ENCODE data around the gene LMO1. TPM values are rescaled to one million over a fixed set of nuclear protein-coding genes. Genes with fewer than 3 reads are reported as not detected.

The LMO1 gene
- total RNA-seq, 2 experiments from 2014 or later: not detected

DNA sequence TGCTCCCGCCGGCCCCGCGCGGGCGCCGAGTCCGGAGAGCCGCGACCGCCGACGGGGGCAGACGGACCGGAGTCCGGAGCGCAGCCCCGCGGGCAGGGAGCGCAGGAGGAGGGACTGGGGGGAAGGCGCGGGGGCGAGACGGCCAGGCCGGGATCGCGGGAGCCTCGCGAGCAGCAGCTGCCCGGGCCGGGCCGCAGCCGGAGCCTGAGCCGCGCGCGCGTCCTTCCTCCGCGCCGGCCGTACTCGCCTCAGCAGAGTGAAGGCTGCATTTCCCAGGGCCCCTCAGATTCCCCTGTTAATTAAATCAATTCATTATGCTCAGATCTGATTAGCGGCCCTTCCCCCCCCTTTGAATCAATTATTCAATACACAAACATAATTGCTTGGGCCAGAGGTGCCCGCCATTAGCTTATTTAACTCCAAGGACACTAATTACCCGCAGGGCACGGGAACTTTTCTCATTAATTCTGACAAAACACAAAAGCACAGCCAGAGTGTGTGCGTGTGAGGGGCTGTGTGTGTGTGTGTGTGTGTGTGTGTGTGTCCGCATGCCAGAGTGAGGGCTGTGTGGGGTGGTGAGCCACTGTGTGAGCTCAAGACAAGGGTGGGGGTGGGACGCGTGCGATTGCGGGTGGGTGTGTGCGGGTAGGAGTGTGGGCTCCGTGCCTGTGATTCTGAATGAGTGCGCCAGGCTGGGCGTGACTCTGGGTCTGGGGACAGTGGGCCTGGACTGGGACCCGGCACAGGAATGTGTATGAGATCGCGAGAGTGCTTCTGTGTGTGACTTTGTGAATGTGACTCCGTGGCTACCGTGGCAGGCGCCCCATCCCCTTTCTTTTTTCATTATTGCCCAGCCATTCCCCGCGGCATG lies 5.1 kb upstream of the LMO1 start:
- POLR2A ChIA-PET: no interaction called here
- no peak for DNase-seq
- H3K27me3 Mint-ChIP-seq: peaks cover 52% of the 10 kb centered on the region
- H3K27ac Mint-ChIP-seq: no peak overlapping the region
- H3K4me1 Mint-ChIP-seq (ENCODE audit: low read depth): peaks cover 4% of the 10 kb centered on the region
- no peaks in the 10 kb centered on the region for H3K9me3 Mint-ChIP-seq
- peak overlapping the region; percentile 35 for H3K4me3 Mint-ChIP-seq
- intact Hi-C loops (cut with micrococcal nuclease): no loop called here
- no peaks in the 10 kb centered on the region for H3K36me3 Mint-ChIP-seq
- CTCF ChIA-PET: no interaction called here

DNA sequence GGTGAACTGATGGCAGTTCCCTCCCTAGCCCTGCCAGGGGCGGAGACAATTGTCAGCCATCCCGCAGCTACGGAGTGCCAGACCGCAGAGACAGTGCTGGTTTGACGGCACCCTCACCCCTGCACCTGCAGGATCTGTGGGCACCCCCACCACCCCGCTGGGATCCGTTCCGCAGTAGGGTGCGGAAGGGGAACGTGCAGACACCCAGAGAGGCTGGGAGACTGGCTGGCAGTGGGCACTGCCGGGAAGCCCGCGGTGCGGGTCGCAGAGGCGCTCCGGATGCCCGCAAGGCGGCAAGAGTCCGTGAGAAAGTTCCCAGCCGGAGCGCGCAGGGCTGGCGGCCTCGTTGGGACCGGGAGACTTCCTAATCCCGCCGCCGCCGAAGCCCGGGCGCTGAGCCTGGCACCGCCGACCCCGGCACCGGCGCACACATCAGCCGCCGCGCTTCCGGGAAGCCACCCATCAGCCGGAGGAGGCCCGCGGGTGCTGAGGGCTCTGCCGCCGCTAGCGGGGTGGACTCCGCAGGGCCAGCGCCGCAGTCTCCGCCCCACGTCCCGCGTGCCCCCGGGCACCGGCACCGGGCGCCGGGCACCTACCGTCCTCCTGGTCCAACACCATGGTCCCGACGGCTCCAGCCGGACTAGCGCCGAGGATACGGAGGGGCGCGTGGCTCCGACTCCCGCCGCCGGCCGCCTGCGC lies 4.3 kb upstream of the LMO1 start:
- H3K27me3 Mint-ChIP-seq: peaks cover 57% of the 10 kb centered on the region
- POLR2A ChIA-PET: no interaction called here
- H3K36me3 Mint-ChIP-seq: no peaks in the 10 kb centered on the region
- H3K27ac Mint-ChIP-seq: no peak overlapping the region
- DNase-seq: peak; percentile 25
- H3K4me1 Mint-ChIP-seq (ENCODE audit: low read depth): peaks cover 9% of the 10 kb centered on the region
- peak overlapping the region; percentile 22 for H3K4me3 Mint-ChIP-seq
- intact Hi-C loops (cut with micrococcal nuclease): no loop called here
- CTCF ChIA-PET: no interaction called here
- no peaks in the 10 kb centered on the region for H3K9me3 Mint-ChIP-seq

DNA sequence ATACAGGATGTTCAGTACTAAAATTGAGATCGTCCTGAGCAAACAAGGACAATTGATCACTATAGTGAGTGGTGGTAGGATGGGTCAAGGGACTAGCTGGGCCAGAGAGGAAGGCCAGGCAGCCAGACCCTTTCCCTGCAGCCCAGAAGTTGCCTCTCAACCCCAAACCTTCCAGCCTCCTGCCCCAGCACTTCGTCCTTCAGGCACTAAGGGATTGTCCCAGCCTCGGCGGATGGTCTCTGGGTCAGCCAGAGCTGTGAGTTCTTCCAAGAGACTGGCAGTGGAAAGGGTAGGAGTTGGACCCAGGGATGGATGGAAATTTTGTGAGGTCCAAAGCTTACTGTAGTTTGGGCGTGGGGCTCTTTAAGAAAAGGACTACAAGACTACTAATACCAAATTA lies 3.6 kb upstream of the LMO1 start:
- H3K4me1 Mint-ChIP-seq (ENCODE audit: low read depth): peaks cover 11% of the 10 kb centered on the region
- H3K27ac Mint-ChIP-seq: no peak overlapping the region
- H3K27me3 Mint-ChIP-seq: peaks cover 61% of the 10 kb centered on the region
- ChIA-PET CTCF (no interaction called here), POLR2A (no interaction called here)
- H3K9me3 Mint-ChIP-seq: no peaks in the 10 kb centered on the region
- no peak for DNase-seq
- H3K4me3 Mint-ChIP-seq: no peak overlapping the region
- intact Hi-C loops (cut with micrococcal nuclease): no loop called here
- H3K36me3 Mint-ChIP-seq: no peaks in the 10 kb centered on the region

DNA sequence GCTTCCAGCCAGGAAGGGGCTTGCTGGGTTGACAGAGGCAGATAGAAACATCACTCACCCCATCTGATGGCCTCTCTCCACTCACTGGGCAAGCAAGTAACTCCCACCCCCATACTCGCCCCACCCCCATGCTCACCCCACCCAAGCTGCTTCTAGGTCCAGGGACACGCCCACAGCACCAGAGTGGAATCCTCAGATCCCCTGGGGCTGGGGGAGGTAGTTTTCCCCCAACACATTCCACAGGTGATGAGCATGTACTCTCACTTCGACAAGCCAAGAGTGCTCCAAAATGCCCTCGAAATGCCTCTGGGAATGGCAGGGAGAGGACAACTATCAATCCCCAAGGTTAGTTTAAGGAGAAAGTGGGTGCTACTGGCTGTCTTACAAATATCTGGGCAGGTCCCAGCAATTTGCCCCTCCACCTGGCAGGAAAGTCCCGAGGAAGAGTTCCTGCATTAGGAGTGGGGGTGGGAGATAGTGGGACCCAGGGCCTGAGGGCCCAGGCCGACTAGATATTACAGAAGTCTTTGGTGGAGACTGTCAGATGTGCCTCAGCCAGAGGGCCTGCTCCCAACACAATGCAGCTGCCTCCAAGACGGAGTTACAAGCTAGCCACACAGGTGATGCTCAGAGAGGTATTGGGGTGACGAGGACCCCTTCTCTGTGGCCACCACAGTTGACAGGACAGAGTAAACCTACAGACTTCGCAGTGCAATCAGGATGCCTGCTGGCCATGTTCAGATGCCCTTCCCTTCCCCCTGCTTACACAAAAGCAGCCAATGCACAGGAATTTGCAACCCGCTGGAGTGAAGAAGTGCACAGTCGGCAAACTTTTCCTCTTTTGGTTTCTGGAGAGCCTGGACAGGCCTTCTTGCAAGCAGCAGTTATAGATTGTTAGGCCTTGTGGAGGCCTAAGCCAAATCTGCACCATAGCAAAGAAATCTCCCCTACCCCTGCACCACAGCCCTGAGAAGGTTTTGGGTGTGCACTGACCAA lies 2.9 kb upstream of the LMO1 start:
- Mint-ChIP-seq H3K9me3 (no peaks in the 10 kb centered on the region), H3K27ac (no peak overlapping the region), H3K36me3 (no peaks in the 10 kb centered on the region), H3K27me3 (peaks cover 66% of the 10 kb centered on the region), H3K4me1 (ENCODE audit: low read depth) (peaks cover 11% of the 10 kb centered on the region), H3K4me3 (no peak overlapping the region)
- POLR2A ChIA-PET: no interaction called here
- DNase-seq: no peak
- intact Hi-C loops (cut with micrococcal nuclease): no loop called here
- CTCF ChIA-PET: interaction anchor here (1.5 kb wide), 1 partner anchor 11 kb away, joined by 3 read pairs; no protein-coding TSS in a partner anchor

DNA sequence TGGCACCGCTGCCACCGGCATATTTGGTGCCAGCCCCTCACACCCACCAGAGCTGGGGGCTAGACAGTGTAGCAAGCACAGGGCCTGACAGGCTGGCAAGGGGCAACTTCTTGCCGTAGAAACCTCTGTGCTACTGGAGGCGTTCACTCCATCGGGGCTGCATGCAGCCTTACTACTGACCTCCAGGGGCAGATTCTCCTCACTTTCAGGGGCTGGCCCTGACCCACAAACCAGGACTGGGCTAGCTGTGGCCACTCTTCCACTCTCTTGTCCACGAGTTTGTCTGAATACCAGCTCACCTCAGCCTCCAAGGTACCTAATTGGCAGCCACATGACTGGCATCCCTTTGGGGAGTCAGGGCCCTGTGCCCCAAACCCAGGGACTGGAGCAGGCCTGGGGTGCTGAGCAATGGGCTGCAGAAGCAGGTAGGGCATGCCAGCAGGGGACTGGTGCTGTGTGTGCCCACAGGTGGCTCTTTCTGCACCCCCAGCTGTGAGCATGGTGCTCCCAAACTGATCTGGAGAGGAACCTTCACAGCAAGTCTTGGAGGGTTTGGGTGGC lies 2.1 kb upstream of the LMO1 start:
- DNase-seq: no peak
- peaks cover 68% of the 10 kb centered on the region for H3K27me3 Mint-ChIP-seq
- peaks cover 11% of the 10 kb centered on the region for H3K4me1 Mint-ChIP-seq (ENCODE audit: low read depth)
- H3K9me3 Mint-ChIP-seq: no peaks in the 10 kb centered on the region
- no peak overlapping the region for H3K4me3 Mint-ChIP-seq
- no peak overlapping the region for H3K27ac Mint-ChIP-seq
- H3K36me3 Mint-ChIP-seq: no peaks in the 10 kb centered on the region
- ChIA-PET POLR2A (no interaction called here), CTCF (interaction anchor here (0.6 to 3.9 kb wide), 4 partner anchors 12 to 296 kb away, joined by 3 to 47 read pairs (median 4); partner anchors contain the start of gene EIF3F)
- intact Hi-C loops (cut with micrococcal nuclease): no loop called here

DNA sequence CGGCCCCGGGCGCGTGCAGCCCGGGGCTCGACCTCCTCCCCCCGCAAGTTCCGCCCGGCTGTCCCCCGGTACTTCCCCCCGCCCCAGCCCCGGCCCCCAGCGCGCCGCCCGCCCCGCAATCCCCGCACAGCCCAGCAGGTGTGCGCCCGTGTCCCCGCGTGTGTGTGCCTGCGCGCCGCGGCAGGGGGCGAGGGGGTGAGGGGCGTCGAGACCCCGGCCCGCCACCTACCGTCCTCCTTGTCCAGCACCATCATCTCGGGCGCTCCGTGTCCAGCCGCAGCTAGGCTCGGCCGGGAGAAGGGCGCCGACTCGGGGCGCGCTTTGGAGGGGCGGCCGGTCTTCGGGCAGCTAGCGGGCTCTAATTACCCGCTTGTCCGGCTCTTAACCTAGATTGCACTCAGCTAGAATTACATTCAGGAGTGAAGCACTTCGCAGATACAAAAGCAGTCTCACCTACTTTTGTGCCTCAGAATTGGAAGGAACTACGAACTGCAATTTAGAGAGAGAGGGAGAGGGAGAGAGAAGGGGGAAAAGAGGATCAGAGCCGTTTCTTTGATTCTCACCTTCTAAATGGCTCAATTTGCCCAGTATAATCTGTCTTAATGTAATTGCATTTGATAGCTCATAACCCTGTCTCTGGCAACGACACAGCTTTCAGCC lies 439 bp downstream of the LMO1 start:
- intact Hi-C loops (cut with micrococcal nuclease): loop anchor here (2.0 kb wide), 2 partner anchors 14 to 70 kb away; no protein-coding TSS in a partner anchor
- POLR2A ChIA-PET: interaction anchor here (1.1 kb wide), 1 partner anchor 463 kb away, joined by 4 read pairs; no protein-coding TSS in a partner anchor
- DNase-seq: no peak
- CTCF ChIA-PET: interaction anchor here (0.6 to 3.9 kb wide), 23 partner anchors 9 to 697 kb away, joined by 3 to 47 read pairs (median 6); no protein-coding TSS in a partner anchor
- no peaks in the 10 kb centered on the region for H3K36me3 Mint-ChIP-seq
- no peak overlapping the region for H3K27ac Mint-ChIP-seq
- H3K27me3 Mint-ChIP-seq: peaks cover 66% of the 10 kb centered on the region
- peaks cover 11% of the 10 kb centered on the region for H3K4me1 Mint-ChIP-seq (ENCODE audit: low read depth)
- H3K9me3 Mint-ChIP-seq: no peaks in the 10 kb centered on the region
- peak overlapping the region; percentile 40 for H3K4me3 Mint-ChIP-seq

DNA sequence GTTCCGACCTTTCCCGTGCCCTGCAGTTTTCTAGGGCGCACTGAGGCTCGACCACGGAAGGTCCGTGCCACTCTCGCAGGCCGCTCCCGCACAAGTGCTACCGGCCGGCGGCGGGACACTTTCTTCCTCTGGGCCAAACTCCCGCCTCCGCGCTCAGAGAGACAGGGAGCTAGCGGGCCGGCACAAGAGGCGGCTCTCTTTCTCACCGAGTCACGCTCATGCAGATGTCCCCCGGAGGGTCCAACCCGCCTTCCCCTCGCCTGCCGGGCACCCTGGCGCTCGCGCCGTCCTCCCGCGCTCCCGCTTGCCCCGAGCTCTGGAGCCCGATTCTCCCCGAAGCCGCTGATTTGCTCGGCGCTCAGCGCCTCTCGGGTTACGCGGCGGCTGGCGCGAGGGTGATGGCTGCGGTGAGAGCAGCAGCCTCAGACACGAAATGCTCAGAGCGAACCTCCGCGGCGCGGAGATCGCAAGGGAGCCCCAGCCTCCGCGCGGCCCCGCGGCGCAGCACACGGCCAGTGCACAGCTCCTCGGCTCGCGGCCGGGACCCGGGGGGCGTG lies 1.0 kb downstream of the LMO1 start:
- ChIA-PET POLR2A (interaction anchor here (1.1 kb wide), 1 partner anchor 464 kb away, joined by 4 read pairs; no protein-coding TSS in a partner anchor), CTCF (interaction anchor here (0.6 to 3.9 kb wide), 14 partner anchors 9 to 258 kb away, joined by 3 to 47 read pairs (median 9); no protein-coding TSS in a partner anchor)
- H3K27me3 Mint-ChIP-seq: peaks cover 66% of the 10 kb centered on the region
- peak; percentile 23 for DNase-seq
- H3K4me3 Mint-ChIP-seq: peak overlapping the region; percentile 41
- peaks cover 11% of the 10 kb centered on the region for H3K4me1 Mint-ChIP-seq (ENCODE audit: low read depth)
- no peaks in the 10 kb centered on the region for H3K9me3 Mint-ChIP-seq
- no peak overlapping the region for H3K27ac Mint-ChIP-seq
- no peaks in the 10 kb centered on the region for H3K36me3 Mint-ChIP-seq
- intact Hi-C loops (cut with micrococcal nuclease): loop anchor here (2.0 kb wide), 2 partner anchors 14 to 70 kb away; no protein-coding TSS in a partner anchor

DNA sequence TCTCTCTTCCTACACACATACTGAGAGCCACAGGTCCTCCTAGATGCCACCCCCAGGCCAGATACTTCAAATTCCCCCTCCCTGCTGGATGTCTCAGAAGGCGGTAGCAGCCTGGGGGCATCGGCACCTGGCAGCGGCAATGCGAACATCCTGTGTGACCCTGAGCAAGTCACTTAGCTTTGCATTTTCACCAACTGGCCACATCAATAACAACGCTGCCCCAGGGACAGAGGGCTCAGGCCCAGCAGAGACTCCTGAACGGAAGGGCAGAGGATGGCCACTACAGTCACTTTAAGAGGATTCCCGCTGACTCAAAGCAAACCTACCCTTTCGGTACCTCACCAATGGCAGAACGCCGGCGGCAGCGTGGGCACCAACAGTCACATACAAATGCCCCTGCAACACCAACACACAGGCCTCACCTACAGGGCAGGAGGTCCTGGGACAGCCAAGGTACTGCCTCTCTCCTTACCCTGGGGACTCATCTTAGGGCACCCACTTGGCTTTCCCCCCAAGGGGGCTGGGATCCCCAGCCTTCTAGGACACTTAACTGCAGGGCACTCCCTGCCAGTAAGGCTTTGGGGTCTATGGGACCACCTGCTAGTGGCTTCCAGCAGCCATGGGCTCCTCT lies 1.6 kb downstream of the LMO1 start:
- intact Hi-C loops (cut with micrococcal nuclease): loop anchor here (2.0 kb wide), 2 partner anchors 13 to 69 kb away; no protein-coding TSS in a partner anchor
- Mint-ChIP-seq H3K27ac (no peak overlapping the region), H3K27me3 (peaks cover 61% of the 10 kb centered on the region), H3K36me3 (no peaks in the 10 kb centered on the region), H3K4me1 (ENCODE audit: low read depth) (peaks cover 11% of the 10 kb centered on the region), H3K9me3 (no peaks in the 10 kb centered on the region), H3K4me3 (no peak overlapping the region)
- ChIA-PET CTCF (interaction anchor here (0.9 to 3.9 kb wide), 4 partner anchors 15 to 38 kb away, joined by 3 to 47 read pairs (median 14); no protein-coding TSS in a partner anchor), POLR2A (interaction anchor here (1.1 kb wide), 1 partner anchor 464 kb away, joined by 4 read pairs; no protein-coding TSS in a partner anchor)
- DNase-seq: no peak

DNA sequence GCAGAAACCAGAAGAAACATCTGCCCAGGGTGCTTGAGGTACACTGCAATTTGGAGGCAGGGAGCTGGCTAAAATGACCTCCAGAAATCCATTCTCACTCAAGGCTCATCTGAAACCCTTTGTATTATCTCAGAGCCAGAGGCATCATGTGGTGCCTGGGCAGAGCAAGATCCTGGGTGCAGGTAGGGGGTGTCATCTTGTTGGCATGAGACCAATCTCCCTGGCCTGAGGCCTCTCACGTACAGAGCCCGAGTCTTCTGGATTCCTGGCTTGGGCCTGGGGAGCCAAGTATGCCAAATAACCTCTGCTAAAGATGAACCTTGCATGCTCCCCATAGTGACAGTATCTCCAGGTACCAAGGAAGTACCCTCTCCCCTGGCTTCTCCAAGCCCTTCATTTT lies 2.4 kb downstream of the LMO1 start:
- Mint-ChIP-seq H3K36me3 (no peaks in the 10 kb centered on the region), H3K4me3 (no peak overlapping the region), H3K4me1 (ENCODE audit: low read depth) (peaks cover 11% of the 10 kb centered on the region), H3K9me3 (no peaks in the 10 kb centered on the region), H3K27ac (no peak overlapping the region), H3K27me3 (peaks cover 57% of the 10 kb centered on the region)
- ChIA-PET POLR2A (no interaction called here), CTCF (no interaction called here)
- intact Hi-C loops (cut with micrococcal nuclease): no loop called here
- DNase-seq: no peak

DNA sequence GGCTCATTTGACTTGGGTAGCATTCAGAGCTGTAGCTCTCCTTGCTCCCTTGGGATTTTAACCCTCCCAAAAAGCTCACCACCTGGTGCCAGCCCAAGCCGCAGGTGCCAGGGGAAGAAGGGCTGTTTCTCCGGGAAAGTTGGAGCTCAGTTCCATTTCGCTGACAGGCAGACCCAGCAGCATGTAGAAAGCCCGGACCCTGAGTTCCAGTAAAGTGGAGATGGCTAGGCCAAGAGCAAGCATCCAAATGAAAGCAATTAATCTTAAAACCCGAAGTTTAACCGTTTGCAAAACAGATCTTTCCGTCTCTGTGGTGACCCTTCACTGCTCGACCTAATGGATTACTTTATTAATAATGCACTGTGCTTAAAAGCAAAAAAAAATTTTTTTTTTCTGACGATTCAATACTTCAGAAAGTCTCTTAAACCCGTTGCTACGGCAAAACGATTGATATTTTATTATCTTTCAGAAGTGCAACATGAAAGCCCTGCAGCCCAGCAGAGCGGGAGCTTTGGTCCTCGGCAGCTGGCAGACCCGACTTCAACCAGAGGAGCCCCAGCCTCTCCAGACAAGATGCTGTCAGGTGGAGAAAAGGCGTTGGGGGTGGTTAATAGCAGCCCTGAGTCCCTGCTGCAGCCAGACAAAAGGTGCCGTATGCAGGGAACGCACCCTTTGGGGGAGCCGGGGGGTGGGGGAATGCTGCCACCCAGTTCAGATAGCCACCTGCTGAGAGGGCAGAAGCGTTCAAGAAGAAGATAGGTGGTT lies 3.3 kb downstream of the LMO1 start:
- CTCF ChIA-PET: no interaction called here
- H3K4me1 Mint-ChIP-seq (ENCODE audit: low read depth): peaks cover 11% of the 10 kb centered on the region

More for the DNA sequence above, 3.3 kb downstream of the LMO1 start:
- H3K27ac Mint-ChIP-seq: no peak overlapping the region
- peak; percentile 6 for DNase-seq
- peaks cover 51% of the 10 kb centered on the region for H3K27me3 Mint-ChIP-seq
- no peak overlapping the region for H3K4me3 Mint-ChIP-seq
- intact Hi-C loops (cut with micrococcal nuclease): no loop called here
- no peaks in the 10 kb centered on the region for H3K36me3 Mint-ChIP-seq
- POLR2A ChIA-PET: no interaction called here
- no peaks in the 10 kb centered on the region for H3K9me3 Mint-ChIP-seq
